VCaP (cell line): Measurements from ENCODE around the gene GALNT13.

Source experiments
- H3K27ac ChIP-seq: fragments of 450-650 bp; 2 replicates; pipeline ENCODE4 v1.5.1; 2017
- CTCF ChIP-seq: fragments of 450-650 bp; conservative IDR thresholded peaks from 2 replicates; pipeline ENCODE4 v1.5.1; 2017; ENCODE audit warnings: mild to moderate bottlenecking, moderate library complexity

GALNT13 gene

GRCh38 chr2:154143105-154143504 lies 271.4 kb downstream of the GALNT13 start:
- no peak overlapping the region for H3K27ac ChIP-seq

GRCh38 chr2:154158101-154158500 lies 286.4 kb downstream of the GALNT13 start:
- H3K27ac ChIP-seq = no peak overlapping the region
- no peak for TF ChIP-seq CTCF

More at GRCh38 chr2:154143105-154143504, 271.4 kb downstream of the GALNT13 start:
- no peak for TF ChIP-seq CTCF

GRCh38 chr2:154161286-154161685 lies 289.6 kb downstream of the GALNT13 start:
- no peak overlapping the region for H3K27ac ChIP-seq
- TF ChIP-seq CTCF = no peak

GRCh38 chr2:154170400-154170799 lies 298.7 kb downstream of the GALNT13 start:
- no peak overlapping the region for H3K27ac ChIP-seq
- TF ChIP-seq CTCF = no peak

- no peak for TF ChIP-seq CTCF
Observed at GRCh38 chr2:154173164-154173563, 301.4 kb downstream of the GALNT13 start.

GRCh38 chr2:154173919-154174318 lies 302.2 kb downstream of the GALNT13 start:
- H3K27ac ChIP-seq = no peak overlapping the region
- TF ChIP-seq CTCF = no peak

More at GRCh38 chr2:154173164-154173563, 301.4 kb downstream of the GALNT13 start:
- H3K27ac ChIP-seq = no peak overlapping the region

- H3K27ac ChIP-seq = no peak overlapping the region
- no peak for TF ChIP-seq CTCF
Observed at GRCh38 chr2:154182008-154182407, 310.3 kb downstream of the GALNT13 start.
